GM18499 (cell line): ENCODE data around the gene AKT3.
"Not testable (repeated sequence)": the region's sequence is repeated elsewhere in the genome, so short reads cannot be mapped to it uniquely, and the experiment has no call there.

Experiments
- ATAC-seq: cut with Tn5 transposase; IDR thresholded peaks from one replicate; pipeline ENCODE4 v1.9.1; 2021; ENCODE audit warnings: moderate number of reproducible peaks; ENCODE audit not compliant: insufficient read depth, unreplicated experiment

AKT3 gene

DNA sequence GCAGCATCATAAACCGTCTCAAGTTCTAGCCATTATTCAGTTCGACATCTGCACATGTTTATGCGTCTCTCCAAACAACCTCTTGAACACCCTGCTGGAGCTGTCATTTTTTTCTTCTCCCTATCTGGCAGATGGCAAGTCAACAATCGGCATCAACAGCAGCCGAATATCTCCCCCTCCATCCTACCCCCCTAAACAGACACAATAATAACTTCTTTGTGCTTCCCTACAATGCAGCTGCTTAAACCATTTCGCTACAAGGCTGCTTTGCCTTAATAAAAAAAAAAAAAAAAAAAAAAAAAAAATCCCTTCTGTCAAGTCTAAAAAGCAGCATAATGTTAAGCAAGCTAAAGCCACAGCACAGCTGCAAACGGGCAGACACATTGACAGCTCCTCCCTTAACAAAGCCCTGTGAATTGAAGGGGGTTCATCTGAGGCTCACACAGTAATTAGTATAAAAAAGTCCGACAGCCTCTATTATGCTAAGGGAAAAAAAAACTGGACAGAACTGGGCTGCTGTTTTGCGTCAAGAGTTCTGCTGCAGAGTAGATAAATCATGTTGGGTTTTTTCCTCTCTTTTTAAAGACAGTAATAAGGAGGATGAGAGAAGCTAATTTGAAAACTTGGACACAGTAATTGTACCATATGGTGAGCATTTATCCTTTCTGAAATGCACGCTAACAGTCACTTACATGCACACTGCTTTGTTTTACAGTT is 136.4 kb downstream of the AKT3 start:
- no peak for ATAC-seq

DNA sequence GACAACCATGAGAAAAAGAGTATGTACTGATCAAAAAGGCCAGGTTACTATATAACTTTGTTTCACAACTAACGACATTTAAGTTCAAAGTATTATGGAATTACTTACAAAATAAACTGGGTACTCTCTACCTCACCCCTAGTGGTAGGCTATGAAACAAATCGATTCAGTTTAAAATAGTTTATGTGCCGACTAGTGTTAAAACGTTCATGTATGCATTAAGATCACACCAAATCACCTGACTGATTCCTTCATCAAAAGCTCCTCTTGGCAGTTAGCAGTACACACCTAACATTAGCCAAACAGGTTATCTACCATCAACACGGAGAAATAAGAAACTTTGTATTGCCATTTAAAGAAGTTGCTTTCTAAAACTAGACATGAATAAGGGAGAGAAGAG is 137.1 kb downstream of the AKT3 start:
- ATAC-seq, result no peak

DNA sequence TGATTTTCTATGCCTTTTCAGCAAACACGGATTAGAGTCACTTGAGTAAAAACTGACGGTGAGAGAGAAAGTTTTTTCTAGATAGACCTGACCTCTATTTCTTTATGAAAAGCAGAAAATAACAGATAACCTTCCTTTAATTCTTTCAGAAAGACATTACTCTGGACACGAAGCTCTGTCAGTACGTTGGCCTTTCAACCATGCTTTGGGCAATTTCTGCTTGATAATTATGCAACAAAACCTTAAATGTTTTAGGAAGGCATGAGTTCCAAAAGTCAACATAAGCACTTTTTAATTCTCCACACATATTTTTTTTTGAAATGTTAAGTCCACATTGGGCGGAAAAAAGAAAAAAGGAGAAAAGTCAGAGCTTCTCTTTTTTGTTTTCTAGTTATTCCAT is 137.8 kb downstream of the AKT3 start:
- no peak for ATAC-seq

DNA sequence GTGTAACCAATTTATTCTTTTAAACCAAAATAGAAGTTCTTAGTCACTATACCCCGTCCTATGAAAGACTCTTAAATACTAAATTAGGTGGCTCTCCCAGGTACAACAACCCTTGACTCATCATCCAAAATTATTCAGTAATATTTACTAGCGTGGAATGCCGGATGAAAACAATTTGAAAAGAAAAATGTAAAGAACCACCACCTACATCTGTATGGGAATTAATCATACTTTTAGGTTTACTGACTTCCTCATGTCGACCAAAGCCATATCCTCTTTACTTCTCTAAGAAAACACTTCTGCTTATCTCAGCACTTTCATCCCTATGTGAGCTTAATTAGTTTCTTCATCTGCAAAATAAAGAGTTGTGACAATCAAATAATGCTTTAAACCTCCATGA is 139.6 kb downstream of the AKT3 start:
- ATAC-seq, result no peak

DNA sequence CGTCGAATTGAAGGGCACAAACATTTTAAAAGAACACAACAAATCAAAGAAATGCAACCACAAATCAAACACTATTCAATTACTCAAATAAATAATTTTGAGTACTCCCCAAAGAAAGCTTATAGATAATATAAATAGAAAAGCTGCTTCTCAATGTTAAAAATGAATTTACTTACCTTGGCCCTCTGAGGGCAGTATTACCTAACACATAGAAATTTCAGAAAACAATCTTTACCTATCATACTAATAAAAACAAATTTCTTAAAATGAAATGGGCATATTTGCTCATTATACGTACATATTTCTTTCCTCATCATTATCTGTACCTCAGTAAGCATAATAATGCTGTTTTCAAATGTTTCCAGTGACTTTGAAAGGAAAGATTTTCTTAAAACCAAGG is 141.8 kb downstream of the AKT3 start:
- no peak for ATAC-seq

DNA sequence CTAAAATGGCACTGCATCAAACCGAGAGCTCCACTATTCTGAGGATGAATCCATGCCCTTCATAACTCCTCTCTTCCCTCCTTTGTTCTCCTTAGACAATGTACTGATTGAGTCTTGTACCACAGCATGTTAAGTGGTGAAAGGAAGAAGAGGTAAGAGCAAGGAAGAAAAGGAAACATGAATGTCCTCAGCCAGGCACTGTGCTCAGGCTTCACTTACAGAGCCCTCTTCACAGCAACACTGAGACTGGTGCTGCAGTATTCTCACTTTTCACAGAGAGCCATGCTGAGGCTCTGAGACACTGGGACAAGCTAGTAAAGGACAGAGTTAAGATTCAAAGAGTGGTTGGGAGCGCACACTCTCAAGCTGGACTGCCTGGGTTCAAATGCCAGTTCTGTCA is 143.5 kb downstream of the AKT3 start:
- no peak for ATAC-seq

DNA sequence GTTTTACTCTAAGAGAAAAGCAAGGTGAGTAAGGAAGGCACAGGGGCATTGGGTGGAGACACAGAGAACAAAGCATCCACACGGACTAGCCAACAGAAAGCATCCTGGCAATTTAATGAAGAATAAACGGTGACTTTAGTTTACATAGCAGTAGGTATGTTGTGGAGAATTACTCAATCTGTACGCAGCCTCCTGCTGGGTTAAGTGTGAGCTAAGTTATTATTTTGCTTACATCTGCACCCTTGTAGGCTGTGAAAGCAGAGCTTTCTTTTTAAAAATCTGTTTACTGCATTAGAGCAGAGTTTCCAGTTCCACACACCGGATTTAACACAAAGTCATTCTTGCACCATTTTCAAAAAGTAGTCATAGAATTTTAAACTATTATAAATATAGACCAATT is 144.5 kb downstream of the AKT3 start:
- ATAC-seq, result no peak

DNA sequence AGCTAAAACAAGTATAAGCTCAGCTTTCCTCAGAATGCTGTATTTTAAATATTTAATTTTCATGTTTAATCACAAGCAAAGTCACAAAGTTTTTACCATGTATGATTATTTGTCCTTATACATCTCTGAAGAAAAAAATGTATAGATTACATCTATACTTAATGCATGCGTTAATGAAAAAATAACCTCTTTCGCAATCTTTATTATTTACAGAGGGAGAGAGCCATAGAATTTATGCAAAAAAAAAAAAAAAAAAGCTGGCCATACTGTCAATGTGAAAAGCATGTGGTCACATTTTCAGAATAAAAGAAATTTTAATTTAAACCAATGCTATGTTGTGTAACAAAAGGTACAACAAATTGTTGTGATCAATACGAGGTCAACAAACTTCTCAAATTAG is 148.2 kb downstream of the AKT3 start:
- no peak for ATAC-seq

DNA sequence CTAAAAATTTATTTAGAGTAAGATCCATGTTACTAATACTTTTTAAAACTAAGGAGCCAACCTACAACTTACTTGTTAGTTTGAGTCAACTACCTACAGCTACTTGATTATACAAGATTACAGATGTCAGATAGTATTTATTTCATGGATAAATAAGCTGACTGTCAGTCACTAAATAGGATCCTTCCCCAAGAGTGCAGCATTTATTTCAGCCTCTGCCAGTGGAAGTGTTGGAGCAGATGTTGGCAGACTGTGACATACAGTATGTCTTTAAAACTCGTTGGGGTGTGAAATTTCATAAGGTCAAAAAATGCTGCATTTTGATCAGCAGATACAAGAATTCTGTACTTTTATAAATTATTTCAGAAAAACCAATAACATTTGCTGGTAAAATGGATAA is 156.2 kb downstream of the AKT3 start:
- ATAC-seq, result no peak

DNA sequence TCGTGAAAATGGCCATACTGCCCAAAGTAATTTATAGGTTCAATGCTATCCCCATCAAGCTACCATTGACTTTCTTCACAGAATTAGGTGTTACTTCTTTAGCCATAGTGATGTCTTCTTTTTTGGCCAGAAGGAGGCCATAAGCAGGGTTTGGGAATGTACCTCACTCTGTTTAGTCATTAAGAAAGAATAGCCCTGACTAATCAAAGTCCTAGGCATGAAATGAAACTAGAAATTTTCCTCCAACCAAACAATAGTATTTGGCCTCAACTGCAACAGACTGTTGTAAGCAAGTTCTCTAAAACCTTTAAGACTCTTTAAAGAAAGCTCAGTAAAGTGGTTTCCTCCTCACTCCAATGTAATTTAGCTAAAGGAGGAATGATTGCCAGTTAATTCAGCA is 163.9 kb downstream of the AKT3 start:
- ATAC-seq, result no peak

DNA sequence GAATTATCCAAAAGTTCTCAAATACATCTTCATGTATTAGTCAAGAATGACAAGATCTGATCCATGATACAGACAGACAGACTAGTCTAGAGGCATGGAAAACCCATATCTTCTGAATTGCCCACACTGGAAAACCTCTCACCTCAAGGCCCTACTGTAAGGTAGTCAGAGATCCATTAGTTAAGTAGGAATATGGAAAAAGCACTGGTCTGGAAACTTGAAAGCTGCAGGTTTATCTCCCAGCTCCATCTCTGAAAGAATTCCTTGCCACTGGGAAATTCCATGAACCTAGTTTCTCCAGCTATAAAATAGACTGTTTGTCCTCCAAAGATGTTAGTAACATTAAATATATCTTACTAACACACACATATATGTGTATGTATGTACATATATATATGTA is 169.2 kb downstream of the AKT3 start:
- no peak for ATAC-seq

DNA sequence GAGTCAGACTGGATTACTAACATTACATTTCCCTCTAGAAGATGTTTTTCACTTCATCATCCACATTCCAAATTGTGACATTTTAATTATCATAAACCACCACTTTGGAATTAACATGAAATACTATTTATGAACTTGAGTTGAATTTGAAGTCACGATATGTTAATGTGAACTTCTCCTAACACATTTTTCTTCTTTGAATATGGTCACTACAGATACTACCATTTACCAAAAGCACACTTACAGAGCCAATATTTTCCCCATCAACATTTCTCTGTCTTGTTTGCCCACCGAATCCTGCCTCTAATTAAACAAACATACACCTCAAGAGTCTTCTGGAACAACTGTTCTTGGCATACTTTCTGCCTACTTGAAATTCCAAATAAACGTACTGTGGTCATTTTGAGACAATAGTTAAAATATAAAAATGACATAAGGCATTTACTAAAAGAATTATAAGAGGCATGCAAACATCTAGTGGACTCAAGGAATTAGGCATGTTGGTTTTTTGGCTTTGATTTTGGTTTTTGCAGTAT is 177.4 kb downstream of the AKT3 start:
- ATAC-seq, result no peak

DNA sequence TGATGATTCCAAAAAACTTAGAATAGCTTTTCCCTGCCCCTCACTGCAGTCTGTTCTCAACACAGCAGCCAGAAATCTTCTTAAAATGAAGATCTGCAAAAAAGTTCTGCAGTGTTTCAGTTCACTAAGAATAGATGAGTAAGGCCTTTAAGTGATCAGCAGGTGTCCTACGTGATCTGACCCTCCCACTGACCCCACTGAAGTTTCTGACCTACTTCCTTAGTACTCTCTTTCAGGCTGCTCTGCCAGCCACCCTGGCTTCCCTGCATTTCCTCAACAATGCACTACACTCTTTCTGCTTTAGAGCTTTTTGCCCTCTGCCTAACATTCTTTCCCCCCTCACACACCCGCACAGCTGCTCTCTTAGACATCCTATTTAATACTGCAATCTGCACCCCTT is 182.5 kb downstream of the AKT3 start:
- ATAC-seq, result no peak

DNA sequence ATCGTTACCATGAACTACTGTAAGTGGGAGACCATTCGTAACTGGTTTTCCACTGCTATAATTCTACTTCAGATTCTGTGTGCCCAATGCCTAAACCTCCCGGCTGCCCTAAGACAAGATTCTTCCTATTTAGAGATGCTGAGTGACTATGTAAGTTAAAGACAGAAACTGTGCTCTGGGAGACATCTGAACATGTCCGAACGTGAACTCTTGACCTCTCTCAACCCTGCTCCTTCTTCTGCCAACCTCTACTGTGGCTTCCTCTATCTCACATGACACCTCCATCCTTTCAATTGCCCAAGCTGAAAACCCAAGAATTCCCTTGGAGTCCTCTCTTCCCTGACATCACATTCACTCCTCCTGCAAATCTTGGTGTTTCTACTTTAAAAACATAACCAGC is 182.9 kb downstream of the AKT3 start:
- no peak for ATAC-seq

DNA sequence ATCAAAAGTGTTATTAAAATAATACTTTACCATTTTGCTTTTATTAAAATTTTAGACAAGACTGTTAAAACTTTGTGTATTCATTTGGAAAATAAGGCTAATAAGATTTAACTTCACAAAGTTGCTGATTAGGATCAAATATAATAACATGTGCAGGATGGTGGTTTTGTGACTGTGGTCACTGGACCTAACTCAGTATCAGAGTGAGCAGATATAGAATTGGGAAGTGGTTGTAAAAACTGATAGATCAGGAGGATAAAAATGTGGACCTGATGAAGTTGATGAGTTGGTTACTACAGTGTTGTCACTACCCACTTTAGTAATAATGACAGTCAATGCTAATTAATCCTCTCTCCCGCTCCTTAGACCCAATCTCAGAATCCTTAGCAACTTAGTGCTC is 186.4 kb downstream of the AKT3 start:
- no peak for ATAC-seq

DNA sequence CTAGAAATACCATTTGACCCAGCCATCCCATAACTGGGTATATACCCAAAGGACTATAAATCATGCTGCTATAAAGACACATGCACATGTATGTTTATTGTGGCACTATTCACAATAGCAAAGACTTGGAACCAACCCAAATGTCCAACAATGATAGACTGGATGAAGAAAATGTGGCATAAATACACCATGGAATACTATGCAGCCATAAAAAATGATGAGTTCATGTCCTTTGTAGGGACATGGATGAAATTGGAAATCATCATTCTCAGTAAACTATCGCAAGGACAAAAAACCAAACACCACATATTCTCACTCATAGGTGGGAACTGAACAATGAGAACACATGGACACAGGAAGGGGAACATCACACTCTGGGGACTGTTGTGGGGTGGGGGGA is 187.9 kb downstream of the AKT3 start:
- ATAC-seq, result not testable (repeated sequence)

DNA sequence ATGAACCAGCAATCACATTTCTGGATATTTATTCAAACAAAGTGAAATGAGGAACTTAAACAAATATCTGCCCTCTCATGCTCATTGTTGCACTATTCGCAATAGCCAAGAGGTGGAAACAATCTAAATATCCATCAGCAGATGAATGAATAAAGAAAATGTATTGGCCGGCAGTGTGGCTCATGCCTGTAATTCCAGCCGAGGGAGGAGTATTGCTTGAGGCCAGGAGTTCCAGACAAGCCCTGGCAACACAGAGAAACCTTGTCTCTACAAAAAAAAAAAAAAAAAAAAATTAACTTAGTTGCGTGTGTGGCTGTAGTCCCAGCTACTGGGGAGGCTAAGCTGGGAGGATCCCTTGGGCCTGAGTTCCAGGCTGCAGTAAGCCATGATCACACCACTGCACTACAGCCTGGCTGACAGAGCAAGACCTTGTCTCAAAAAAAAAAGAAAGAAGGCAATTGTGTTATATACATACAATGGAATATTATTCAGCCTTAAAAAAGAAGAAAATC is 191.4 kb downstream of the AKT3 start:
- ATAC-seq, result no peak

DNA sequence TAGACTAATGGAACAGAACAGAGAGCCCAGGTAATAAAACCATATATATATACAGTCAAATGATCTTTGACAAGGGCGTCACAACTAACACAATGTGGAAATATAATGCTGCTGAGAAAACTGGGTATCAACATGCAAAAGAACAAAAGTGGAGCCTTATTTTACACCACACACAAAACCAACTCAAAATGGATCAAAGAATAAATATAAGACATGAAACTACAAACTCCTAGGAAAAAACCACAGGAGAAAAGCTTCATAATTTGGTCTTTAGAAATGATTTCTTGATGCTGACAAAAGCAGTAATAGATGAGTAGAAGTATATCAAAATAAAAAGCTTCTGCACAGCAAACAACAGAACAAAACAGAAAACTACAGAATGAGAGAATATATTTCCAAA is 192.2 kb downstream of the AKT3 start:
- no peak for ATAC-seq

DNA sequence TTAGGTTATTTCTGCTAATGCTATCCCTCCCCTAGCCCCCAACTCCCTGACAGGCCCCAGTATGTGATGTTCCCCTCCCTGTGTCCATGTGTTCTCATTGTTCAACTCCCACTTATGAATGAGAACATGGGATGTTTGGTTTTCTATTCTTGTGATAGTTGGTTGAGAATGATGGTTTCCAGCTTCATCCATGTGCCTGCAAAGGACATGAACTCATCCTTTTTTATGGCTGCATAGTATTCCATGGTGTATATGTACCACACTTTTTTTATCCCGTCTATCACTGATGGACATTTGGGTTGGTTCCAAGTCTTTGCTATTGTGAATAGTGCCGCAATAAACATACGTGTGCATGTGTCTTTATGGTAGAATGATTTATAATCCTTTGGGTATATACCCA is 200.5 kb downstream of the AKT3 start:
- ATAC-seq, result not testable (repeated sequence)

DNA sequence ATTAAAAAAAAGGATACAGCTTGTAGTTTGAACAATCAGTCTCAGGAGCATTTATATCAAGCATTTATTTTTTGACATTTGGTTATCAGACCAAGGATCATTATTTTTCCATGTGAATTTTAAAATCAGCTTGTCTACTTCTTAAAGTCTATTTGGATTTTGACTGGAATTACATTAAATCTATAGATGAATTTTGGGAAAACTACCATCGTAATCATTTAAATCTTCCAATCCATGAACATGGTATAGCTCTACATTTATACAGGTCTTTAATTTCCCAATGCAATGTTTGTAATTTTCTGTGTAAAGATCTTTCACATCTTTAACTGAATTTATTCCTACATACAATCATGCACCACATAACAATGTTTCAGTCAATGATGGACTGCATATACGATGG is 203.2 kb downstream of the AKT3 start:
- no peak for ATAC-seq

DNA sequence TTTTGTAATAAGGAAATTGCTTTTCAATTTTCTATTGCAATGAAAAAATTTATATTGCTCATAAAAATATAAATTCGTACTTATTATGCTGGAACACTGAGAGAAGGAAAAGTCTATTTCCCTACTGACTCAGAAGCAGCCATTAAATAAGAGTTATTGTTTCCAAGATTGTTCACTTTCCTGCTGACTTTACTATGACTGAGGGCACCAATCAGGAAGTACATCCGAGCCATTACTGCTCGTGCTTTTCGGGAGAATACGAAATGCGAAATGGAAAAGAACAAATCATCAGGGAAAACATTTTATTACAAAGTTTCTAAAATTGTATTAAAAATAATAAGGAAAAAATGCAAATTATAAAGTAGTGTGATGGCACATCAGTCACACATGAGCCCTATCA is 204.8 kb downstream of the AKT3 start:
- no peak for ATAC-seq

DNA sequence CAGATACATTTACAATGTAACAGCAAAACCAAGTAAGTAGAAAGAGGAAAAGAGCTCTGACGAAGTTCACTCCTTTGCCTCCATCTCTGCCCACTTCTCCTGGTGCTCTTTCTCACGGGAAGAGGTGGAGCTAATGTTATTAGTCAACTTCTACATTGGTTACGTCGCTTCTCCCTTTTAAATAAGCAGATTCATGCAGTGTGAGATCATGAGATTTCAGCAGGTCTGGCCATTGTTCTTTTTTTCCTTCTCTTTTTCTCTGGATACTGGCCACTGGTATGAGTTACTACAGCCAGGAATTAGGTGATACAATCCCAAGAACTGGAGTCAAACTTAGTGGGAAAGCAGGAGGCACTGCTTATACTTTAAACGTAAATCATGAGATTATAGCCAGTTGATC is 207.1 kb downstream of the AKT3 start:
- no peak for ATAC-seq
